Measurements from ENCODE around the gene STT3B. TPM values are rescaled to one million over a fixed set of nuclear protein-coding genes. Genes with fewer than 3 reads are reported as not detected.

The STT3B gene
- polyA plus RNA-seq, 4 donors = 183 to 209 (median 196) TPM

DNA sequence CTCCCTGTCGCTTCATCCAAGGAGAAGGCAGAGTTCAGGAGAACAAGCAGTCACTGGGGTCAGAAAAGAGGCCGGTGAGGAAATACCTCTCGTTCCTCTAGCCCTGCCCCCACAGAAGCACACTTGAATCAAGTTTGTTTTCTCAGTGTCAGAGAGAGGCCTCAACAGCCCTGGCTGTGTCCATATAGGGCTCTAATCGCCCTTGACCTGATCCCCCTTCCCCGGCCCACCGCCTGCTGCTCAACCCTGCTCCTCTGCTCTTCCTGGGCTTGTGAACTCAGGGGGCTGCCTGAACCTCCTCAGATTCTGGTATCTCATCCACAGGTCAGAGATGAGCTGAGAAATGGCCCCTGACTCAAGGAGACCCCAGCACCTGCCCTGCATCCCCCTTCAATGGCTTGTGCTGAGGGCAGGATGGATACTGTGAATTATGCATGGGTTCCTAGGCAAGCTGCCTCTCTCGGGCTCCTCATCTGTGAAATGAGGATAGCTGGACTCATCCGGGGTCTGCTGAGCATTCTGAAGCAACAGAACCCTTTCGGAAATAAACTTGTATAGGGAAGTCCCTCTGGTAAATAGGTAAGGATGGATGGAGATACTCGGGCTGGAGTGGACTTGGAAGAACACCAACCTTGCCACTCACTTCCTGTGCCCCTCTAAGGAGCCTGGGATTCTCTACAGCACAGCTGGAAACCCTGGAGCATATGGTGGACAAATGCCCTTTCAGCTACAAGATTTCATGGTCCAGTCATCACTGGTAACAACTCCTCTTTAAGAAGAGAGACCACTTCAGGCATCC lies 147.5 kb downstream of the STT3B start:
- no peak for DNase-seq (ENCODE audit: low read depth in 4 of 4, low spot score in 3 of 4)
